Testis (tissue), 3 donors: ENCODE data around the gene KCNH6. TPM values are rescaled to one million over a fixed set of nuclear protein-coding genes. Genes with fewer than 3 reads are reported as not detected.

Experiments
- DNase-seq: peaks from one replicate; pipeline ENCODE4 v3.0.0-alpha.2; 2019
- H3K27ac ChIP-seq, 2 donors: fragments of 200-600 bp; sonication (generic); one replicate each; pipeline ENCODE4 v1.5.1; 2019
- H3K27me3 ChIP-seq: fragments of 200-600 bp; sonication (generic); one replicate; pipeline ENCODE4 v1.5.1; 2019
- H3K36me3 ChIP-seq: fragments of 200-600 bp; sonication (generic); one replicate; pipeline ENCODE4 v1.5.1; 2017; ENCODE audit warnings: low read depth; ENCODE audit errors: missing control alignments
- H3K4me1 ChIP-seq: fragments of 200-600 bp; sonication (generic); one replicate; pipeline ENCODE4 v1.5.1; 2019
- H3K4me3 ChIP-seq, 2 donors: fragments of 200-600 bp; sonication (generic); one replicate each; pipeline ENCODE4 v1.5.1; 2017 to 2019
- H3K9me3 ChIP-seq: fragments of 200-600 bp; sonication (generic); one replicate; pipeline ENCODE4 v1.5.1; 2017
- CTCF ChIP-seq, 3 experiments: fragments of 450-650 bp in 2 of 3; fragments of 200-600 bp in 1 of 3; sonication (generic) in 1 of 3; IDR thresholded peaks; one replicate each; pipeline ENCODE4 v1.5.1; 2016 to 2019; ENCODE audit warnings: antibody characterized with exemption in 3 of 3, mild to moderate bottlenecking in 2 of 3, moderate library complexity in 1 of 3
- POLR2A ChIP-seq: fragments of 450-650 bp; IDR thresholded peaks from one replicate; pipeline ENCODE4 v1.6.1; 2017; ENCODE audit warnings: antibody characterized with exemption, mild to moderate bottlenecking, moderate library complexity
- WGBS, 2 donors: methylation state at CpG; one replicate each; pipeline ENCODE4 v1.1.5; 2018; 5-methylcytosine and 5-hydroxymethylcytosine counted together
- intact Hi-C: fragments of 100-400 bp; cut with DNase I; formaldehyde crosslinking; loops from one replicate; pipeline ENCODE4 v1.15.1; 2023; ENCODE audit warnings: low total_unique reads
- polyA plus RNA-seq: library from polyadenylated mRNA; stranded (reverse); fragments of 350-450 nt; fragmentation: Illumina TruSeq; extraction: RNeasy Lipid Tissue Mini Kit (QIAGEN cat#74804); gene quantifications from one replicate; pipeline ENCODE4 v1.2.3, GENCODE V29; 2014; ENCODE audit warnings: low read depth, low replicate concordance; ENCODE audit not compliant: insufficient read depth
- total RNA-seq, 2 donors: library from RNA; depleted of rRNA; stranded (reverse); fragments of >200 nt; gene quantifications; one replicate each; pipeline ENCODE4 v1.2.3, GENCODE V29; 2016

Gene KCNH6
- total and polyA plus RNA-seq, 3 donors from 2014 or later = 0.79 to 1.7 (median 0.99) TPM

GRCh38 chr17:63495491-63495890, 27.7 kb upstream of the KCNH6 start:
- 82 to 87% methylated on average over 6 of the region's 6 CpGs for WGBS, 2 donors
- intact Hi-C loops = no loop called here
- H3K27me3 ChIP-seq = no peaks in the 10 kb centered on the region

GRCh38 chr17:63496177-63496576, 27.0 kb upstream of the KCNH6 start:
- Histone ChIP-seq H3K9me3 (no peaks in the 10 kb centered on the region), H3K27me3 (no peaks in the 10 kb centered on the region), H3K4me3 (no peak overlapping the region), H3K4me1 (no peaks in the 10 kb centered on the region), H3K27ac (no peak overlapping the region), H3K36me3 (no peaks in the 10 kb centered on the region)
- DNase-seq = no peak
- TF ChIP-seq POLR2A (no peak), CTCF (IDR thresholded peaks at IDR 0.05) (no peak)
- intact Hi-C loops = no loop called here
- WGBS, 2 donors = 90 to 91% methylated on average over 8 to 12 of the region's 12 CpGs

More at GRCh38 chr17:63495491-63495890, 27.7 kb upstream of the KCNH6 start:
- TF ChIP-seq CTCF (IDR thresholded peaks at IDR 0.05) (no peak), POLR2A (no peak)
- no peaks in the 10 kb centered on the region for H3K36me3 ChIP-seq
- no peak overlapping the region for H3K27ac ChIP-seq
- H3K9me3 ChIP-seq = no peaks in the 10 kb centered on the region
- no peak overlapping the region for H3K4me3 ChIP-seq
- DNase-seq = no peak
- no peaks in the 10 kb centered on the region for H3K4me1 ChIP-seq

- no peak for DNase-seq
- WGBS, 2 donors = 90 to 92% methylated on average over 25 to 35 of the region's 36 CpGs
- Histone ChIP-seq H3K27ac (no peak overlapping the region), H3K4me1 (no peaks in the 10 kb centered on the region), H3K27me3 (no peaks in the 10 kb centered on the region), H3K9me3 (no peaks in the 10 kb centered on the region), H3K36me3 (no peaks in the 10 kb centered on the region), H3K4me3 (no peak overlapping the region)
- no peak for TF ChIP-seq POLR2A
- TF ChIP-seq CTCF (IDR thresholded peaks at IDR 0.05) = no peak
- intact Hi-C loops = no loop called here
Measured at GRCh38 chr17:63496663-63497400, 26.3 kb upstream of the KCNH6 start.

- intact Hi-C loops = no loop called here
- no peak for DNase-seq
- 69 to 71% methylated on average over 9 to 15 of the region's 16 CpGs for WGBS, 2 donors
- Histone ChIP-seq H3K4me1 (no peaks in the 10 kb centered on the region), H3K36me3 (no peaks in the 10 kb centered on the region), H3K9me3 (no peaks in the 10 kb centered on the region), H3K27ac (no peak overlapping the region), H3K4me3 (no peak overlapping the region), H3K27me3 (no peaks in the 10 kb centered on the region)
- TF ChIP-seq CTCF (IDR thresholded peaks at IDR 0.05) (no peak), POLR2A (no peak)
Measured at GRCh38 chr17:63497708-63498483, 25.3 kb upstream of the KCNH6 start.
